Stimulated activated naive CD8-positive, alpha-beta T cell treated with anti-CD3 and anti-CD28 coated beads, Interleukin-15, Interleukin-2, amounts not matched to agents 100 U/mL and 50 U/mL, for 24 hours (primary cell): ENCODE results near the gene ZNF567.
"Not testable (repeated sequence)": the region's sequence is repeated elsewhere in the genome, so short reads cannot be mapped to it uniquely, and the experiment has no call there.

Experiments used
- ATAC-seq: fragments of 150-1000 bp; cut with Tn5 transposase; one replicate; pipeline ENCODE4 v1.10.0; 2021
- DNase-seq: peaks from one replicate; pipeline ENCODE4 v3.0.0; 2021

Gene ZNF567

GRCh38 chr19:36687214-36688056 is at the start of gene ZNF567:
Gene ZNF567 (plus strand): TSS chr19:36687612. CDS start chr19:36694868, 7,256 bp downstream.
- DNase-seq (peak; percentile 99), ATAC-seq (peak; percentile 98)

- DNase-seq (no peak), ATAC-seq (no peak)
These were observed 48.4 kb upstream of the ZNF567 start for GRCh38 chr19:36638862-36639510.

GRCh38 chr19:36646746-36647145 is 40.7 kb upstream of the ZNF567 start:
- DNase-seq (no peak), ATAC-seq (no peak)

- ATAC-seq, result no peak
These were observed 34.5 kb upstream of the ZNF567 start for GRCh38 chr19:36652958-36653357.

GRCh38 chr19:36665832-36666231 is 21.6 kb upstream of the ZNF567 start:
- no peak for DNase-seq
- ATAC-seq, result no peak

More at GRCh38 chr19:36652958-36653357, 34.5 kb upstream of the ZNF567 start:
- no peak for DNase-seq

- DNase-seq (no peak), ATAC-seq (no peak)
These were observed 18.8 kb upstream of the ZNF567 start for GRCh38 chr19:36668646-36669045.

GRCh38 chr19:36672368-36672767 is 15.0 kb upstream of the ZNF567 start:
- ATAC-seq (no peak), DNase-seq (no peak)

GRCh38 chr19:36674201-36674600 is 13.2 kb upstream of the ZNF567 start:
- DNase-seq (no peak), ATAC-seq (no peak)

GRCh38 chr19:36679455-36679854 is 8.0 kb upstream of the ZNF567 start:
- no peak for DNase-seq
- ATAC-seq, result no peak

- ATAC-seq (no peak), DNase-seq (no peak)
These were observed 1.6 kb upstream of the ZNF567 start for GRCh38 chr19:36685835-36686234.

- DNase-seq, result no peak
- ATAC-seq, result peak; percentile 40
These were observed 823 bp upstream of the ZNF567 start for GRCh38 chr19:36686365-36687213.

GRCh38 chr19:36688058-36688457 is 646 bp downstream of the ZNF567 start:
- DNase-seq (no peak), ATAC-seq (no peak)

GRCh38 chr19:36707134-36707533 is 19.7 kb downstream of the ZNF567 start:
- DNase-seq, result no peak
- ATAC-seq, result no peak

GRCh38 chr19:36709423-36709822 is 22.0 kb downstream of the ZNF567 start:
- ATAC-seq, result no peak
- no peak for DNase-seq

- DNase-seq, result no peak
- no peak for ATAC-seq
These were observed 32.5 kb downstream of the ZNF567 start for GRCh38 chr19:36719687-36720556.

GRCh38 chr19:36736166-36736565 is 48.8 kb downstream of the ZNF567 start:
- not testable (repeated sequence) for ATAC-seq, DNase-seq

GRCh38 chr19:36745870-36746269 is 58.5 kb downstream of the ZNF567 start:
- ATAC-seq (no peak), DNase-seq (no peak)

- no peak for DNase-seq
- no peak for ATAC-seq
These were observed 60.3 kb downstream of the ZNF567 start for GRCh38 chr19:36747750-36748149.

- ATAC-seq (no peak), DNase-seq (no peak)
These were observed 61.2 kb downstream of the ZNF567 start for GRCh38 chr19:36748431-36749275.

GRCh38 chr19:36749613-36750012 is 62.2 kb downstream of the ZNF567 start:
- ATAC-seq, DNase-seq: not testable (repeated sequence)
